CD4-positive, alpha-beta T cell treated with Interleukin-12 subunit alpha and Interleukin-12 subunit beta, for 1 hour (primary cell): ENCODE data around the gene PPM1A.

Experiments used
- DNase-seq: peaks from one replicate; pipeline ENCODE4 v3.0.0-alpha.2; 2020

PPM1A gene

GRCh38 chr14:60326274-60326673, 77.3 kb downstream of the PPM1A start:
- no peak for DNase-seq

GRCh38 chr14:60327447-60328331, 78.7 kb downstream of the PPM1A start:
- peak; percentile 17 for DNase-seq

- DNase-seq = no peak
Measured at GRCh38 chr14:60328583-60328982, 79.6 kb downstream of the PPM1A start.

- DNase-seq = no peak
Measured at GRCh38 chr14:60329274-60329673, 80.3 kb downstream of the PPM1A start.

GRCh38 chr14:60331201-60332045, 82.4 kb downstream of the PPM1A start:
- DNase-seq = peak; percentile 81

- DNase-seq = no peak
Measured at GRCh38 chr14:60332046-60332399, 83.0 kb downstream of the PPM1A start.

GRCh38 chr14:60332869-60333268, 83.8 kb downstream of the PPM1A start:
- no peak for DNase-seq

GRCh38 chr14:60339571-60339970, 90.5 kb downstream of the PPM1A start:
- DNase-seq = no peak

GRCh38 chr14:60343571-60344071, 94.6 kb downstream of the PPM1A start:
- no peak for DNase-seq

GRCh38 chr14:60344751-60345150, 95.7 kb downstream of the PPM1A start:
- no peak for DNase-seq

GRCh38 chr14:60346706-60347105, 97.7 kb downstream of the PPM1A start:
- no peak for DNase-seq

- no peak for DNase-seq
Measured at GRCh38 chr14:60348211-60348610, 99.2 kb downstream of the PPM1A start.
